Gastroesophageal sphincter (tissue), 4 donors: Measurements from ENCODE around the gene STARD3. TPM values are rescaled to one million over a fixed set of nuclear protein-coding genes. Genes with fewer than 3 reads are reported as not detected.

Experiments
- ATAC-seq: fragments of 150-250 bp; one replicate; pipeline ENCODE4 v1.9.1; 2016; ENCODE audit warnings: mild to moderate bottlenecking, moderate library complexity
- H3K27ac ChIP-seq, 4 donors: fragments of 200-600 bp; sonication (generic) in 3 of 4; 1 replicate in 3 of 4; 2 replicates in 1 of 4; pipeline ENCODE4 v1.5.1; 2016 to 2019
- H3K27me3 ChIP-seq: fragments of 200-600 bp; sonication (generic); one replicate; pipeline ENCODE4 v1.5.1; 2019
- H3K36me3 ChIP-seq, 2 donors: fragments of 200-600 bp; sonication (generic); one replicate each; pipeline ENCODE4 v1.5.1; 2019; ENCODE audit warnings: control low read depth in 1 of 2
- H3K4me1 ChIP-seq, 3 donors: fragments of 200-600 bp; sonication (generic); 1 replicate in 2 of 3; 2 replicates in 1 of 3; pipeline ENCODE4 v1.5.1; 2016 to 2019; ENCODE audit warnings: control low read depth in 2 of 3
- H3K4me3 ChIP-seq, 2 donors: fragments of 200-600 bp; sonication (generic); one replicate each; pipeline ENCODE4 v1.5.1; 2019; ENCODE audit warnings: mild to moderate bottlenecking in 1 of 2, moderate library complexity in 1 of 2
- H3K9me3 ChIP-seq, 3 donors: fragments of 200-600 bp; sonication (generic); one replicate each; pipeline ENCODE4 v1.5.1; 2017 to 2019; ENCODE audit warnings: control low read depth in 2 of 3
- CTCF ChIP-seq, 4 experiments: fragments of 200-600 bp in 2 of 4; fragments of 450-650 bp in 2 of 4; sonication (generic) in 1 of 4; IDR thresholded peaks; one replicate each; pipeline ENCODE4 v1.5.1; 2017 to 2019; ENCODE audit warnings: antibody characterized with exemption in 4 of 4, mild to moderate bottlenecking in 2 of 4, moderate library complexity in 2 of 4
- EP300 ChIP-seq: sonication (generic); formaldehyde crosslinking; IDR thresholded peaks from one replicate; pipeline ENCODE4 v1.6.1; 2017; ENCODE audit warnings: antibody characterized with exemption, mild to moderate bottlenecking
- POLR2A ChIP-seq, 2 donors: fragments of 450-650 bp; IDR thresholded peaks; one replicate each; pipeline ENCODE4 v1.6.1; 2017; ENCODE audit warnings: antibody characterized with exemption in 2 of 2, mild to moderate bottlenecking in 2 of 2, moderate library complexity in 1 of 2
- POLR2AphosphoS5 ChIP-seq: sonication (generic); formaldehyde crosslinking; IDR thresholded peaks from one replicate; pipeline ENCODE4 v1.6.1; 2017; ENCODE audit warnings: antibody characterized with exemption
- WGBS, 2 donors: methylation state at CpG; one replicate each; pipeline ENCODE4 v1.1.5; 2018; ENCODE audit warnings: low coverage in 1 of 2; 5-methylcytosine and 5-hydroxymethylcytosine counted together
- total RNA-seq, 4 donors: library from RNA; depleted of rRNA; stranded (reverse); fragments of >200 nt; gene quantifications; one replicate each; pipeline ENCODE4 v1.1.0, GENCODE V29; 2016

STARD3 gene
- total RNA-seq, 4 donors from 2014 or later, result 24.5 to 41.4 (median 27.5) TPM

DNA sequence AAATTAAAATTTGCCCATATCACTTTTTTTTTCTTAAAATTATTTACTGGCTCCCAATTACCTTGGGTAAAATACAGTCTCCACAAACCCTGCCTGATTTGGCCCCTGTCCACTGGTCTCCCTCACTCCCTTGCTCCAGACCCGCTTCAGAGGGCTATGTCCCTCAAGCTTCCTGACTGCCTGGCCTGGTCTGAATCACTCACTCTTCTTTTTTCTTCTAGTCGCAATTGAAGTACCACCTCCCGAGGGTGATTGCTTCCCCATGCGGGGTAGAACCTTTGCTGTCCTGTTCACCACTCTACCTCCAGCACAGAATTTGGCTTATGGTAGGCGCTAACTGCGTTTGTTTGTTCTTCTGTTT, 51.5 kb downstream of the STARD3 start:
- no peak for ATAC-seq
- Histone ChIP-seq H3K27me3 (no peaks in the 10 kb centered on the region), H3K36me3 (peaks cover 0 to 24% of the 10 kb centered on the region in 2 donors), H3K4me3 (peak overlapping the region; percentile 69 to 76), H3K9me3 (no peaks in the 10 kb centered on the region), H3K27ac (peak overlapping the region; percentile 55 to 93 (median 90)), H3K4me1 (peaks cover 0 to 20% (median 8%) of the 10 kb centered on the region in 3 donors)
- no peak for TF ChIP-seq EP300
- no peak for TF ChIP-seq POLR2AphosphoS5
- no peak for TF ChIP-seq CTCF (IDR thresholded peaks at IDR 0.05)
- TF ChIP-seq POLR2A (IDR thresholded peaks at IDR 0.05), result no peak
- WGBS, 2 donors, result 10 to 16% methylated on average over 6 of the region's 6 CpGs

GRCh38 chr17:39688945-39689344, 52.0 kb downstream of the STARD3 start:
- no peak for TF ChIP-seq CTCF (IDR thresholded peaks at IDR 0.05)
- Histone ChIP-seq H3K27me3 (no peaks in the 10 kb centered on the region), H3K36me3 (peaks cover 0 to 19% of the 10 kb centered on the region in 2 donors), H3K9me3 (no peaks in the 10 kb centered on the region), H3K4me3 (no peak overlapping the region), H3K4me1 (peaks cover 0 to 20% (median 8%) of the 10 kb centered on the region in 3 donors), H3K27ac (no peak overlapping the region)
- 29 to 31% methylated on average over 3 of the region's 3 CpGs for WGBS, 2 donors
- no peak for ATAC-seq

DNA sequence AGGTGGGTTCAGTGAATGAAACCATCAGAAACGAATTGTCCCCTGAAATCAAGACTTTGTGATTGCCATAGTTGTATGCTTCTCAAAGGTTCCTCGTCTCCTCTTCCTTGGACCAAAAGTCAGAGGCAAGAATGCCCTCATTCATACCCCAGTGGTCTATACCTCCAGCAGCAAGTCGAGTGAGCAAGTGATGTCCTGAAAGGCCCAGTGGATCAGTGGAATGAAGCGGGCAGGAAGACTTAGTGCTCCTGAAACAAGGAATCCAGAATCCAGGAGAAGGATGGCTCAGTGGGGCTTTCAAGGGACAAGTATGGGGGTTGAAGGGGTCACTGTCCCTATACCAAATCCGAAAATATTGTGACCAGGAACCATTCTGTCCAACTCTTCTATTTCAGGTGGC, 57.6 kb downstream of the STARD3 start:
- H3K4me1 ChIP-seq, result peaks cover 0 to 9% (median 0%) of the 10 kb centered on the region in 3 donors
- TF ChIP-seq POLR2A (IDR thresholded peaks at IDR 0.05), result no peak
- no peak for TF ChIP-seq EP300
- TF ChIP-seq CTCF (IDR thresholded peaks at IDR 0.05), result no peak
- no peak for TF ChIP-seq POLR2AphosphoS5
- H3K9me3 ChIP-seq, result no peaks in the 10 kb centered on the region
- ATAC-seq, result no peak
- no peak overlapping the region for H3K4me3 ChIP-seq
- WGBS, 2 donors, result 78 to 86% methylated on average over 4 to 5 of the region's 5 CpGs
- H3K27me3 ChIP-seq, result no peaks in the 10 kb centered on the region
- H3K27ac ChIP-seq, result no peak overlapping the region
- H3K36me3 ChIP-seq, result peaks cover 0 to 7% of the 10 kb centered on the region in 2 donors

GRCh38 chr17:39695089-39695474, 58.1 kb downstream of the STARD3 start:
- WGBS, 2 donors, result 70 to 100% methylated on average over 1 to 2 of the region's 2 CpGs
- H3K4me3 ChIP-seq, result no peak overlapping the region
- peaks cover under 1% of the 10 kb centered on the region for H3K27me3 ChIP-seq
- peaks cover 0 to 7% of the 10 kb centered on the region in 2 donors for H3K36me3 ChIP-seq
- ATAC-seq, result no peak
- H3K9me3 ChIP-seq, result no peaks in the 10 kb centered on the region
- H3K4me1 ChIP-seq, result peaks cover 0 to 10% (median 0%) of the 10 kb centered on the region in 3 donors
- no peak overlapping the region for H3K27ac ChIP-seq
- TF ChIP-seq POLR2A (IDR thresholded peaks at IDR 0.05) (no peak), CTCF (IDR thresholded peaks at IDR 0.05) (no peak)

GRCh38 chr17:39696731-39697130, 59.8 kb downstream of the STARD3 start:
- no peaks in the 10 kb centered on the region for H3K9me3 ChIP-seq
- peaks cover 4% of the 10 kb centered on the region for H3K27me3 ChIP-seq
- no peak overlapping the region for H3K4me3 ChIP-seq
- no peak for ATAC-seq
- no peak for TF ChIP-seq CTCF (IDR thresholded peaks at IDR 0.05)
- TF ChIP-seq POLR2A (IDR thresholded peaks at IDR 0.05), result no peak
- no peak for TF ChIP-seq POLR2AphosphoS5
- TF ChIP-seq EP300, result no peak
- H3K27ac ChIP-seq, result no peak overlapping the region
- WGBS, 2 donors, result 83% methylated on average over 1 of the region's 6 CpGs; no CpG with 5 or more reads in 1 of the 2 donors
- H3K4me1 ChIP-seq, result peaks cover 0 to 23% (median 9%) of the 10 kb centered on the region in 3 donors
- peaks cover 0 to 7% of the 10 kb centered on the region in 2 donors for H3K36me3 ChIP-seq
